Right ventricle myocardium superior (tissue), 1 donor: ENCODE data around the gene RTN4RL1. TPM values are rescaled to one million over a fixed set of nuclear protein-coding genes. Genes with fewer than 3 reads are reported as not detected.

Experiments
- ATAC-seq: fragments of 200-7000 bp; cut with Tn5 transposase; one replicate; pipeline ENCODE4 v1.9.1; 2020; ENCODE audit warnings: mild to moderate bottlenecking; ENCODE audit not compliant: poor library complexity
- DNase-seq: peaks from one replicate; pipeline ENCODE4 v3.0.0-alpha.2; 2020
- intact Hi-C: fragments of 100-400 bp; cut with DNase I; formaldehyde crosslinking; loops from one replicate; pipeline ENCODE4 v1.11.2; 2022
- total RNA-seq: library from RNA; stranded (reverse); fragmentation: NEBNext Ultra II Directional; extraction: Animal tissue kit (Norgen Biotek cat#: 25700); gene quantifications from one replicate; pipeline ENCODE4 v1.2.1, GENCODE V29; 2021
- donor health status: DM: no; HTN: yes; CAD: no; lungs with severe emphysema.

RTN4RL1 gene
- total RNA-seq, 1 donor from 2014 or later: 3.4 TPM

DNA sequence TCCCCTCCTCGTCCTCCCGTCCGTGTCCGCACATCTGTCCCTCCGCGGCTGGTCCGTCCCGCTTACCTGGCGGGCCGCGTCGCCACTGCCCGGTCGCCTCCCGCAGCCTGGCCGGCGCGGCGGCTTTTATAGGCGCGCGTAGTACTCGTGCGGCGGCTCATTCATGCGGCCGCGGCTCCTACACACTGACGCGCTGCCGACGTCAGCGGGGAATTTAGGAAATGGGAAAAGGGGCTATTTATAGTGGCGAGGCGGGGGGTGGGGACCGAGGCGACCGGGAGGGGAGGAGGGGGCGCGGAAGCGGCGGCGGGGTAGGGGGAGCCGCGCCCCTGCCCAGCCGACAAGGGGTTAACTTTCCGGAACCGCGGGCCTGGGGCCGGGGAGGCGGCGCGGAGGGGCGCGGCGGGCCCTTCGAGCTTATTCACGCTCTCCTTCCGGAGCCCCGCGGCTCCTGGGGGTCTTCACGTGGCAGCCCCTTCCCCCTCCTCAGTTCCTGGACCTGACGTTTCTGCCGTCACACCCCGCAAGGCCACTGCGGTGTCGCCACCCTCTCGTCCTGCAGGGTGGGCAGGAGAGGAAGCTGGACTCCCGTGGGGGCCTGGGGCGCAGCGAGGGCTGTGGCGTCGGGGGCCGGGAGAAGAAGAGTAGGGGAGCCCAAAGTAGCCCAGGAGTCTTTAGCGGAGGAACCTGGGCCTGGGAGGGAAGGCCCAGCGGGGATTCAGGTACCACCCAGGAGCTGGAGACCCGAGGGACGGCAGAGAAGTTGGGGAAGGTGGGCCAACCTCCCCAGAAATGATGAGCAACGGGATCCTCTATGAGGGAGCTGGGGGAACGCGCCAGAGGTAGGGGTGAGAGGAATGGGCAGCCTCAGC, 26.2 kb upstream of the RTN4RL1 start:
- intact Hi-C loops: no loop called here
- ATAC-seq (no peak), DNase-seq (no peak)

DNA sequence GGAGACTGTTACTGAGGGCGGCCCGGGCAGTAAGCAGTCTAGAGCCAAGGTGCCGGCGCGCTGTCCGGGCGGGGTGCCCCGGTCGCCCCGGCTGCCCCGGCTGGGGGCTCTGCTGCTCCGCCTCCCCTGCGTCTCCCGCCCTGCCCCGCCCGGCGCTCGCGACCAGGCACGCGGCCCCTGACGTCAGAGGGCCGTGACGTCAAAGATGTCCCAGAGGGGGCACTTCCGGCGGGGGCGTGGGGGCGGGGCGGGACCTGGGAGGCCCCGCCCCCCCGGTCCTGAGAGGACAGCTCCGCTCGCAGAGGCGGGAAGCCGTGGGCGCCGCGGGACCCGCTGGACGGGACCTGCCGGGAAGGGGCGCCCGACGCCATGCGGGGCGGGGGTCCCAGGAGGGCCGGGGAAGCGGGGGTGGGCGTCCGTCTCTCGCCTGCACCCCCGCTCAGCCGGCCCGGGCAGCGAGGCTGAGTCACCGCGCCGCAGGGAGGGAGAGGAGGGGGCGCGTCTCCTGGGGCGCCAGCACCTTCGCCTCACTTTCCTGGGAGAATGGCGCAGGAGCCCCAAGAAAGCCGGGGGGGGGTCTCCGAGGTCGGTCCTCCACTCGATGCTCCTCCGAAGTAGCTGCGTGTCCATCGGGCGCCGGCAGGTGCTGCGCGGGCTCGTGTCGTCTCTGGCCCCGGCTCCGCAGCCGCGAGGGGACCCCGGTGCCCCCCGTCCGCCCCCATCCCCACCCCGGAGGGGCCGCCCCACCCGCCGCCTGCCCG, 25.3 kb upstream of the RTN4RL1 start:
- ATAC-seq (peak; percentile 43), DNase-seq (peak; percentile 73)
- intact Hi-C loops: no loop called here

DNA sequence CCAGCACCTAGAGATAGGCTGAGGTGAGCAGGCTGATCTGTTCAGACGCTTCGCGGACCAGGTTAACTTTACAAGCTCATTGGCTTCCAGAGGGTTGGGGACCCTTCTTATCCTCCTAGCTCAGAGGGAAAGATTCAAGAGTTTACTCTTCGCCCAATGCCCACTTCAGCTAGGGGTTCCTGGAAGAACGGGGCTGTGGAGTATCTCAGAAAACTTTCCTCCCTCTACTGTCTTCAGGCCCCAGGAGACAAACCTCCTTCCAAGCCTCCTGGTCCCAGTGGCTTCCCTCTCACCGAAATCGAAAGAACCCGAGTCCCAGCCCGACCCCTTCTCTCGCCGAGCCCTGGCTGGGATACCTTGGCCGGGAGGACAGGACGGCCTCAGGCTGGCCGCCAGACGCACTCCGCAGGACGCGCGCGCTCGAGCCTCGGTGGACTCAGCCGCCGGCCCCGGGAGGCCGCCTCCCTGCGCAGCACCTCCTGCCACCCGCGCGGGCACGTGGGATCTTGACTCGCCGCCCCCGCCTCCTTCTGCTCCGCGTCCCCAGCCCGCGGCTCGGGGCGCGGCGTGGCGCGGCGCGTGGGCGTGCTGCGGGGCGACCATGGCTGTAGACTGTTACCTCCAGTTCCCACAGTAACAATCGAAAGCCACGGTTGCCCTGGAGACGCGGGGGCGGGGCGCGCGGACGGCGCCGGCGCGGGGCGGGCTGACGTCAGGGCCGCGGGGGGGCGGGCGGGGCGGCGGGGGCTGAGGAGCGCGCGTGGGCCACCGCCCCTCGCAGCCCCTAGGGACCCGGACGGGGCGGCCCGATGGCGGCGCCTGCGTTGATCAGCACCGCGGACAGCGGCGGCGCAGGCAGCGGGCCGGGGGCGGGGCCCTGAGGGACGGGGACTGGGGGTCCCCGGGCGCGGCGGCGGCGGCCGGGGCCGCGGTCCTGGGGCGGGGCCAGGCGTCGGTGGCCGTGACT, 24.5 kb upstream of the RTN4RL1 start:
- intact Hi-C loops: loop anchor here (10.0 kb wide), 1 partner anchor 385 kb away; no protein-coding TSS in a partner anchor
- DNase-seq: peak; percentile 94
- peak; percentile 58 for ATAC-seq

DNA sequence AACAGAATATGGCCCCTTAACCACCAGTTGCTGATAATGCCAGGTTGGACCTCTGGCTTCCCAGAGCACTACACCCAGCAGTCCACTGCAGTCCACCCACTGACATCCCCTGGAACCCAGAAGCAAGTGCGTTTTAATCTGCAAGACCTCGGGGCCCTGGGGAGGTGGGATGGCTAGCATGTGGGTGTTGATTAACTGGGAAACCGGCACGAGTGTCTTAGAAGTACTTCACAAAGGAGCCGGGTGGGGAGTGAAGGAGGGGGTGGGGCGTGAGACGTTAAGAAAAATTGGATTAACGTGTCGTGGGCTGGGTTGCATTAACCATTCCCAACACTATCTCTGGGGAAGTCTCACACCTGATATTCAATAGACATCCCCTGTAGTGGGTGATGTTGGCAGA, 23.7 kb upstream of the RTN4RL1 start:
- intact Hi-C loops: loop anchor here (10.0 kb wide), 1 partner anchor 384 kb away; no protein-coding TSS in a partner anchor
- ATAC-seq: no peak
- DNase-seq: no peak

DNA sequence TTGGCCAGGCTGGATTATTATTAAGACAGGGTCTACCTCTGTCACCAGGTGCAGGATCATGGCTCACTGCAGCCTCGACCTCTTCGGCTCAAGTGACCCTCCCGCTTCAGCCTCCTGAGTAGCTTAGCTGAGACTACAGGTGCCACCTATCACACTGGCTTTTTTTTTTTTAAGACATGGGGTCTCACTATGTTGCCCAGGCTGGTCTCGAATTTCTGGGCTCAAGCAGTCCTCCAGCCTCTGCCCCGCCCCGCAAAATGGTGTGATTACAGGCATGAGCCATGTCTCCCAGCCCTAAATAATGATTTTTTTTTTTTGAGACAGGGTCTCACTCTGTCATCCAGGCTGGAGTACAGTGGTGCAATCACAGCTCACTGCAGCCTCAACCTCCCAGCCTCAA, 22.5 kb upstream of the RTN4RL1 start:
- no peak for DNase-seq
- ATAC-seq: no peak
- intact Hi-C loops: loop anchor here (10.0 kb wide), 1 partner anchor 383 kb away; no protein-coding TSS in a partner anchor

DNA sequence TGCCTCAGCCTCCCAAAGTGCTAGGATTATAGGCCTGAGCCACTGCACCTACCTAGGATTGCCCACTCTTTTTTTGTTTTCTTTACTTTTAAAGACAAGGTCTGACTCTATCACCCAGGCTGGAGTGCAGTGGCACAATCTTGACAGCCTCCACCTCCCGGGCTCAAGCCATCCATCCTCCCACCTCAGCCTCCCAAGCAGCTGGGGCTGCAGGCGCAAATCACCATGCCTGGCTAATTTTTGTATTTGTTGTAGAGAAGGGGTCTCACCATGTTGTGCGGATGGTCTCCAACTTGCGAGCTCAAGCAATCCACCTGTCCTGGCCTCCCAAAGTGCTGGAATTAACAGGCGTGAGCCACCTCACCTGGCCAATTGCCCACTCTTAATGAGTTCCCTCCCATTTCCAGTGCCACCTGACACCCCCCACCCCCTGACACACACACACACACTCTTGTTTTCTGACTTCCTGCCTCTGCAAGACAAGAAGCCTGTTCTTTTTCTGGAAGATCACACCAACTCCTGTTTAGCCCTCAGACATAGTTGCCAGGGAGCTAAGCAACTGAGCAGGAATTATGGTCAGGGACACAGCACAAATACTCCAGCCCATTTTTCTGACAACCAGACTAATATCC, 19.2 kb upstream of the RTN4RL1 start:
- intact Hi-C loops: loop anchor here (10.0 kb wide), 1 partner anchor 380 kb away; no protein-coding TSS in a partner anchor
- no peak for DNase-seq

DNA sequence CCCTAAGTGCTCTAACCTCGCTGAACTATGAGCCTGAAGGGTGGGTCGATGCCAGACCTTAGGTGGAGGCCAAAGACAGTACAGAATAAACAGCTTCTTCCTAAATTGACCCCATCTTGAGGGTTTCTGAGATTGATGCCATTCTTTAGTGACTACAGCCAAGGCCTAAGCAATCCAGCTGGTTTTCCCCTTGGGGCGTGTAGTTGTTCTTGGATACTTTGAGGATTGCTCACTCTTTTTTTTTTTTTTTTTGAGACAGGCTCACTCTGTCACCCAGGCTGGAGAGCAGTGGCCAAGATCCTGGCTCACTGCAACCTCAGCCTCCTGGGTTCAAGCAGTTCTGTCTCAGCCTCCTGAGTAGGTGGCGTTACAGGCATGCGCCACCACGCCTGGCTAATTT, 18.7 kb upstream of the RTN4RL1 start:
- ATAC-seq (no peak), DNase-seq (no peak)
- intact Hi-C loops: loop anchor here (10.0 kb wide), 1 partner anchor 379 kb away; no protein-coding TSS in a partner anchor

More for the DNA sequence above, 19.2 kb upstream of the RTN4RL1 start:
- ATAC-seq: no peak

DNA sequence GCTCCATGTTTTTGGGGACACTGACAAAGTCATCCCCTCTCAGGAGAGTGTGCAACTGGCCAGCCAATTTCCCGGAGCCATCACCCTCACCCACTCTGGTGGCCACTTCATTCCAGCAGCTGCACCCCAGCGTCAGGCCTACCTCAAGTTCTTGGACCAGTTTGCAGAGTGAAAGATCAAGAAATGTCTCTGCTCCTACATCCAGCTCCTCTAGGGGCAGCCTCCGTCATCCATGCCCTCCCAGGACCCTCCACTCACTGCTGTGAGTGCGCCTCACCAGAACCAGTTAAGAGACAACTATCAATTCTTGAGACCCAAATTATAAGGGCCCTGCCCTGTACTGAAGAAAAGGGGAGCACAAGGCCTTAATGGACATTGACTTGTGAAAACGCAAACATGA, 17.8 kb upstream of the RTN4RL1 start:
- ATAC-seq: no peak
- intact Hi-C loops: loop anchor here (10.0 kb wide), 1 partner anchor 378 kb away; no protein-coding TSS in a partner anchor

DNA sequence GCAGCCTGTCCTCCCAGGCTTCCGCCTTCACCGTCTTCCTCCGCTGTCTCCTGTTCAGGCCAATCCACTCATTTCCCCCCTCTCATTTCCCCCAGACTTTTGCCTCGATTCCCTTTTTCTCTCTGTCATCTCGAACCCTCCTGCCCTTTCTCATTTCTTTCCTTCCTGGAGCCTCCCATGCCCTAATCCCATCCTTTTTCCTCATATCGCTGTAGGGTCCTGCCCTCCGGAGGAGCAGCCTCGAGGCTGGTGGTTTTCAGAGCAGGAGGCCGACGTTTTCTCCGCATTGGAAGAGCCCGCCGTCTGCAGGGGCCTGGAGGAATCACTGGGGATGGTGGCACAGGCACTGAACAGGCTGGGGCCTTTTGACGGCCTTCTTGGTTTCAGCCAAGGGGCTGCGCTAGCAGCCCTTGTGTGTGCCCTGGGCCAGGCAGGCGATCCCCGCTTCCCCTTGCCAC, 17.3 kb upstream of the RTN4RL1 start:
- DNase-seq (no peak), ATAC-seq (peak; percentile 8)
- intact Hi-C loops: loop anchor here (10.0 kb wide), 1 partner anchor 378 kb away; no protein-coding TSS in a partner anchor

More for the DNA sequence above, 17.8 kb upstream of the RTN4RL1 start:
- DNase-seq: no peak

DNA sequence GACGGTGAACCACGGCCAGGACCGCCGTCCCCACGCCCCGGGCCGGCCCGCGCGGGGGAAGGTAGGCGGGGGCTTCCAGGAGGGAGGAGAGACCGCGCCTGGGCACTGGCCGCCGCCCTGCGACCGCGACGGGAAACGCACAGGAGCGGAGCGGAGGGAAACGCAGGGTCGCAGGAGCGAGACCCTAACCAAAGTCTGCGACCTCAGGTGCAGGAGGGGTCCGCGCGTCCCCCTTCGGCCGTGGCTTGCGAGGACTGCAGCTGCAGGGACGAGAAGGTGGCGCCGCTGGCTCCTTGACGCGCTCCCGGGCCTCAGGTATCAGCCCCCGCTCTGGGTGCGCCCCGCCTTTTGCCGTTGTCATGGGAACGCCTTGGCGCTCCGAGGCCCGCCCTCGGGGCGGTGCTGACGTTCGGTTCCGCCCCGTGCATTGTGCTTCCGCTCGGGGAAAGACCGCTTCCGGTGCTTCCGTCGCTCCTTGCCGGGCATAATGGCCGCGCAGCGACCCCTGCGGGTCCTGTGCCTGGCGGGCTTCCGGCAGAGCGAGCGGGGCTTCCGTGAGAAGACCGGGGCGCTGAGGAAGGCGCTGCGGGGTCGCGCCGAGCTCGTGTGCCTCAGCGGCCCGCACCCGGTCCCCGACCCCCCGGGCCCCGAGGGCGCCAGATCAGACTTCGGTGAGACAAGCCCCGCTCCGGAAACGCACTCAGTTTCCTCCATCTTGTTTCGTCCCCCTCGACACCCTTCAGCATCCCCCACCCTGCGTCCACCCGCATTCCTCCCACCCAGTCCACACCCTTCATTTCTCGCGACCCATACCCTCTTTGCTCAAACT, 16.6 kb upstream of the RTN4RL1 start, which contains the start of gene OVCA2:
Gene OVCA2 (plus strand): TSS at position 462 of the 829 bp plus-strand sequence. CDS start 26 bp downstream, at position 488.
- intact Hi-C loops: loop anchor here (10.0 kb wide), 1 partner anchor 377 kb away; no protein-coding TSS in a partner anchor
- DNase-seq (peak; percentile 96), ATAC-seq (peak; percentile 97)

DNA sequence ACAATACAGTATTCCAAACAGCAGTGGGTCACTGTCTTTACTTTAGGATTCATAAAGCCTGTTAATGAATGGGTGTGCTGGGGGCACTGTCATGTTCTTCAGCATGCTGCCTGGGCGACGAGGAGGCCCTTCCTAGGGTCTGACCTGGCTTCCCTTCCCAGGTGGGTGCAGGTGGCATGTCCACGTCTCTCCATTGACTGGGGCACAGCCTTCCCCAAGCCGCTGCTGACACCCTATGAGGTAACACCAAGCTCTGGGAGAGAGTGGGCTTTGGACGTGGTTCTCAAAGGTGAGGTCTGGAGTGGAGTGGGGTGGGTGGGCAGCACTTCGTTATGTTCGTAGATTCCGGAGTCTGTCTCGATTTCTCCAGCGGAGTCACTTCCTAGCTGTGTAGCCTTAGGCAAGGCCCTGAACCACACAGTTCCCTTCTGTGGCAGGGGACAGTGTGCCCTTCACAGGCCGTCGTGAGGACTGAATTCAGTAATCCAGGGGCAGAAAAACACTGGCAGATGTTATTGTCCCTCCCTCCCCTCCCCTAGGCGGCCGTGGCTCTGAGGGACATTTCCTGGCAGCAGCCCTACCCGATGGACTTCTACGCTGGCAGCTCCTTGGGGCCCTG, 15.9 kb upstream of the RTN4RL1 start:
- ATAC-seq: peak; percentile 11
- no peak for DNase-seq
- intact Hi-C loops: loop anchor here (10.0 kb wide), 1 partner anchor 376 kb away; no protein-coding TSS in a partner anchor

DNA sequence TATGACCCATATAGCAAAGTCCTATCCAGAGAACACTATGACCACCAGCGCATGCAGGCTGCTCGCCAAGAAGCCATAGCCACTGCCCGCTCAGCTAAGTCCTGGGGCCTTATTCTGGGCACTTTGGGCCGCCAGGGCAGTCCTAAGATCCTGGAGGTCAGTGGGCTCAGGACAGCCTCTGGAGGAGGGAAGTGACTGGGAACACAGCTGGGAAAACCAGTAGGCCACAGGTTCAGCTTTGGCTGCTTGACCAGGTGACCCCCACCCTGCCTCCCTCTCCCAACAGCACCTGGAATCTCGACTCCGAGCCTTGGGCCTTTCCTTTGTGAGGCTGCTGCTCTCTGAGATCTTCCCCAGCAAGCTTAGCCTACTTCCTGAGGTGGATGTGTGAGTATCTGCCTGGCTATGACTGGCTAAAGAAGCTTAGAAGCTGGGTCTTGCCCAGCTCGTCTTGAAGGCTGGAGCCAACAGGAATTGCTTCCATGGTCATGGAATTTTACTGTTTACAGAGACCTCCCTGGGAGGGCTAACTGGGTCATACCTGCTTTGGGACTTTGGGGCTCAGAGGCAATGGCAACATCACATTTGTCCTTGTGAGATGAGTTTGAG, 15.2 kb upstream of the RTN4RL1 start:
- intact Hi-C loops: loop anchor here (10.0 kb wide), 1 partner anchor 376 kb away; no protein-coding TSS in a partner anchor
- DNase-seq: no peak
- ATAC-seq: no peak

DNA sequence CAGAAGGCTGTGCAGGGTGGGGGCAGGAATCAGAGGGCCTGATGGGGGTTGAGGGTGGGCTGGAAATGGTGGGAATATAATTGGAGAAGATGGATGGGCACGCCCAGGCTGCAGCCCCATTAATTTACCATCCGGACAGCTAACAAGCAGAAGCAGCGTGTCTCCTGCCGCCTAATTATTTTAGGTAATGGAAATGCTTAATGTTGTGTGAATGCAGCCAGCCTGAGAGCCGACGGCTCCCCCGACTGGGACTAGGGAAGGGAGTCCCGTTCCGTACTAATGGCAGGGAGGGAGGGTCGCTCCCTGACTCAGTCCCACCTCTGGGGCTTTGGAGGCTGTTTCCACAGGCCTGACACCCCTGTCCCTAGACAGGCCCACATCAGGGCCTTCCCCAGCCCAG, 12.0 kb upstream of the RTN4RL1 start:
- intact Hi-C loops: no loop called here
- no peak for DNase-seq
- ATAC-seq: no peak

DNA sequence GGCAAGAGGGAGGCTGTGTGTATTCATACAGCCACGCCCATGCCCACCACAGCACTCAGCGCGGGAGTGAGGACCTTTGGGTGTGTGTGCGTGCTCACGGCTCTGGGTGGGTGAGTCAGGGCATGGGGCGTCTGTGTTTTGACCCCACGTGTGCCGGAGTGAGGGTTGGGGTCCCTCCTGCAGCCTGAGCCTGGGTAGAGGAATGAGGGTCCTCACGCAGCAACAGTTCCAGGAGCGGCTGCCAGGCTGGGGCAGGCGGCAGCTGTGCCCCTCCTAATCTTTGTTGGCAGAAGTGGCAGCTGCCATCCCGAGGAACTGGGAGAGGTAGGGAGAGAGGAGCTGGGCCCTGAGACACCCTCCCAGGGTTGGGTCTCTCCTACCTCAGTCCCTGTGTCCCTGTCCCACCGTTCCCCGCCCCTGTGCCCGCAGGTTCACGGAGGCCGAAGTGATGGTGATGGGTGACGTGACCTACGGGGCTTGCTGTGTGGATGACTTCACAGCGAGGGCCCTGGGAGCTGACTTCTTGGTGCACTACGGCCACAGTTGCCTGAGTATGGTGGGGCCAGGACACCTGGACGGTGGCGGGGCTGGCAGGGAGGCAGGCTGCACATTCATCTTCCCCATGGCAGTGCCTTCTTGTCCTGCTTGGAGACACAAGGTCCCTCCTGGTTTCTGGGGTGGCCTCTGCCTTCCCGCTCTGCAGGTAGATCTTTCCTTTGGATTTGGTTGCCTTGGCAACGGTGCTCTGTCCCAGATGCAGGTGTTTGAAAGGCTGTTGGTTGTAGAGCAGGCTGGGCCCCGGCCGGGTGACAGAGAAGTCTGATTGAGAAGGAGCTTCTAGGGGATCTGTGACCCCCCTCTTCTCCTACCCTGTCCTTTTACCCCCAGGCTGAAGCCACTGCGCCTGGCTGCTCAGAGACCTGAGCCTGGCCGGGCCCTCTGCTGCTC, 10.7 kb upstream of the RTN4RL1 start:
- DNase-seq (no peak), ATAC-seq (no peak)
- intact Hi-C loops: no loop called here
